ENCODE measurements around the gene ZFHX2.
A peak's percentile ranks its signal among the peaks of the same experiment; 100 is the strongest.

ZFHX2 gene

GRCh38 chr14:23548351-23549318 is 2.9 kb downstream of the ZFHX2 start:
- H3K4me1 ChIP-seq (ENCODE audit: control insufficient read depth, insufficient read depth, low read length, unreplicated experiment), result peaks cover 8% of the 10 kb centered on the region
- H3K27ac ChIP-seq (ENCODE audit: low read depth, low read length), result no peak overlapping the region
- H3K36me3 ChIP-seq (ENCODE audit: insufficient read depth, low read length), result no peaks in the 10 kb centered on the region
- H3K4me3 ChIP-seq (ENCODE audit: low read depth, low read length), result no peak overlapping the region
- no peaks in the 10 kb centered on the region for H3K79me2 ChIP-seq (ENCODE audit: control insufficient read depth, insufficient read depth, low read length, unreplicated experiment)
- peaks cover 21% of the 10 kb centered on the region; the same call in 1 of the 2 replicates for H3K27me3 ChIP-seq (ENCODE audit: insufficient read depth, low read length)
- H2AFZ ChIP-seq (ENCODE audit: low read length, unreplicated experiment), result no peak overlapping the region

- peaks cover 21% of the 10 kb centered on the region; the same call in 1 of the 2 replicates for H3K27me3 ChIP-seq (ENCODE audit: insufficient read depth, low read length)
- no peak overlapping the region for H2AFZ ChIP-seq (ENCODE audit: low read length, unreplicated experiment)
- no peak overlapping the region for H3K27ac ChIP-seq (ENCODE audit: low read depth, low read length)
- H3K4me3 ChIP-seq (ENCODE audit: low read depth, low read length), result no peak overlapping the region
- H3K79me2 ChIP-seq (ENCODE audit: control insufficient read depth, insufficient read depth, low read length, unreplicated experiment), result no peaks in the 10 kb centered on the region
- no peaks in the 10 kb centered on the region for H3K36me3 ChIP-seq (ENCODE audit: insufficient read depth, low read length)
- H3K4me1 ChIP-seq (ENCODE audit: control insufficient read depth, insufficient read depth, low read length, unreplicated experiment), result peaks cover 8% of the 10 kb centered on the region
Measured at GRCh38 chr14:23547924-23548323, 3.6 kb downstream of the ZFHX2 start.

- no peak overlapping the region for H3K27ac ChIP-seq (ENCODE audit: low read depth, low read length)
- peaks cover 21% of the 10 kb centered on the region; the same call in 1 of the 2 replicates for H3K27me3 ChIP-seq (ENCODE audit: insufficient read depth, low read length)
- no peaks in the 10 kb centered on the region for H3K36me3 ChIP-seq (ENCODE audit: insufficient read depth, low read length)
- no peaks in the 10 kb centered on the region for H3K79me2 ChIP-seq (ENCODE audit: control insufficient read depth, insufficient read depth, low read length, unreplicated experiment)
- H3K4me1 ChIP-seq (ENCODE audit: control insufficient read depth, insufficient read depth, low read length, unreplicated experiment), result peaks cover 8% of the 10 kb centered on the region
- no peak overlapping the region for H2AFZ ChIP-seq (ENCODE audit: low read length, unreplicated experiment)
- no peak overlapping the region for H3K4me3 ChIP-seq (ENCODE audit: low read depth, low read length)
Measured at GRCh38 chr14:23546450-23547035, 5.0 kb downstream of the ZFHX2 start.

GRCh38 chr14:23545740-23546365 is 5.7 kb downstream of the ZFHX2 start:
- no peak overlapping the region for H3K4me3 ChIP-seq (ENCODE audit: low read depth, low read length)
- no peaks in the 10 kb centered on the region for H3K79me2 ChIP-seq (ENCODE audit: control insufficient read depth, insufficient read depth, low read length, unreplicated experiment)
- no peaks in the 10 kb centered on the region for H3K36me3 ChIP-seq (ENCODE audit: insufficient read depth, low read length)
- peaks cover 8% of the 10 kb centered on the region for H3K4me1 ChIP-seq (ENCODE audit: control insufficient read depth, insufficient read depth, low read length, unreplicated experiment)
- H2AFZ ChIP-seq (ENCODE audit: low read length, unreplicated experiment), result no peak overlapping the region
- H3K27ac ChIP-seq (ENCODE audit: low read depth, low read length), result no peak overlapping the region
- peaks cover 21% of the 10 kb centered on the region; the same call in 1 of the 2 replicates for H3K27me3 ChIP-seq (ENCODE audit: insufficient read depth, low read length)

GRCh38 chr14:23544511-23545447 is 6.8 kb downstream of the ZFHX2 start:
- Histone ChIP-seq H3K36me3 (ENCODE audit: insufficient read depth, low read length) (no peaks in the 10 kb centered on the region), H3K4me3 (ENCODE audit: low read depth, low read length) (no peak overlapping the region), H2AFZ (ENCODE audit: low read length, unreplicated experiment) (no peak overlapping the region), H3K27ac (ENCODE audit: low read depth, low read length) (no peak overlapping the region), H3K79me2 (ENCODE audit: control insufficient read depth, insufficient read depth, low read length, unreplicated experiment) (no peaks in the 10 kb centered on the region), H3K27me3 (ENCODE audit: insufficient read depth, low read length) (peaks cover 11% of the 10 kb centered on the region; the same call in 1 of the 2 replicates), H3K4me1 (ENCODE audit: control insufficient read depth, insufficient read depth, low read length, unreplicated experiment) (peaks cover 3% of the 10 kb centered on the region)

- Histone ChIP-seq H3K4me1 (ENCODE audit: control insufficient read depth, insufficient read depth, low read length, unreplicated experiment) (peaks cover 9% of the 10 kb centered on the region), H3K4me3 (ENCODE audit: low read depth, low read length) (no peak overlapping the region), H3K79me2 (ENCODE audit: control insufficient read depth, insufficient read depth, low read length, unreplicated experiment) (no peaks in the 10 kb centered on the region), H2AFZ (ENCODE audit: low read length, unreplicated experiment) (no peak overlapping the region), H3K36me3 (ENCODE audit: insufficient read depth, low read length) (no peaks in the 10 kb centered on the region), H3K27ac (ENCODE audit: low read depth, low read length) (no peak overlapping the region), H3K27me3 (ENCODE audit: insufficient read depth, low read length) (no peaks in the 10 kb centered on the region)
Measured at GRCh38 chr14:23543403-23543802, 8.2 kb downstream of the ZFHX2 start.

- Histone ChIP-seq H2AFZ (ENCODE audit: low read length, unreplicated experiment) (no peak overlapping the region), H3K36me3 (ENCODE audit: insufficient read depth, low read length) (no peaks in the 10 kb centered on the region), H3K4me1 (ENCODE audit: control insufficient read depth, insufficient read depth, low read length, unreplicated experiment) (peaks cover 9% of the 10 kb centered on the region), H3K4me3 (ENCODE audit: low read depth, low read length) (no peak overlapping the region), H3K27me3 (ENCODE audit: insufficient read depth, low read length) (no peaks in the 10 kb centered on the region), H3K27ac (ENCODE audit: low read depth, low read length) (no peak overlapping the region), H3K79me2 (ENCODE audit: control insufficient read depth, insufficient read depth, low read length, unreplicated experiment) (no peaks in the 10 kb centered on the region)
Measured at GRCh38 chr14:23542261-23542660, 9.3 kb downstream of the ZFHX2 start.

GRCh38 chr14:23540141-23540469 is 11.5 kb downstream of the ZFHX2 start:
- H2AFZ ChIP-seq (ENCODE audit: low read length, unreplicated experiment), result no peak overlapping the region
- H3K27me3 ChIP-seq (ENCODE audit: insufficient read depth, low read length), result no peaks in the 10 kb centered on the region
- no peak overlapping the region for H3K4me3 ChIP-seq (ENCODE audit: low read depth, low read length)
- H3K4me1 ChIP-seq (ENCODE audit: control insufficient read depth, insufficient read depth, low read length, unreplicated experiment), result peaks cover 8% of the 10 kb centered on the region
- H3K36me3 ChIP-seq (ENCODE audit: insufficient read depth, low read length), result no peaks in the 10 kb centered on the region
- no peak overlapping the region for H3K27ac ChIP-seq (ENCODE audit: low read depth, low read length)
- no peaks in the 10 kb centered on the region for H3K79me2 ChIP-seq (ENCODE audit: control insufficient read depth, insufficient read depth, low read length, unreplicated experiment)

- Histone ChIP-seq H3K27me3 (ENCODE audit: insufficient read depth, low read length) (no peaks in the 10 kb centered on the region), H2AFZ (ENCODE audit: low read length, unreplicated experiment) (peak overlapping the region; percentile 67), H3K4me1 (ENCODE audit: control insufficient read depth, insufficient read depth, low read length, unreplicated experiment) (peaks cover 6% of the 10 kb centered on the region), H3K4me3 (ENCODE audit: low read depth, low read length) (no peak overlapping the region), H3K36me3 (ENCODE audit: insufficient read depth, low read length) (no peaks in the 10 kb centered on the region), H3K79me2 (ENCODE audit: control insufficient read depth, insufficient read depth, low read length, unreplicated experiment) (no peaks in the 10 kb centered on the region), H3K27ac (ENCODE audit: low read depth, low read length) (no peak overlapping the region)
Measured at GRCh38 chr14:23539248-23540140, 12.1 kb downstream of the ZFHX2 start.

All from ACC112 (cell line).